Measurements from ENCODE around the gene ERICH3.
A peak's percentile ranks its signal among the peaks of the same experiment; 100 is the strongest.

ERICH3 gene

GRCh38 chr1:74587888-74588287, 85.7 kb downstream of the ERICH3 start:
- DNase-seq: no peak

- no peak for DNase-seq
Measured at GRCh38 chr1:74586253-74586897, 87.2 kb downstream of the ERICH3 start.

GRCh38 chr1:74584185-74584584, 89.4 kb downstream of the ERICH3 start:
- no peak for DNase-seq

- DNase-seq: no peak
Measured at GRCh38 chr1:74583397-74583796, 90.2 kb downstream of the ERICH3 start.

GRCh38 chr1:74579425-74579824, 94.2 kb downstream of the ERICH3 start:
- peak; percentile 3 for DNase-seq

GRCh38 chr1:74578101-74578500, 95.5 kb downstream of the ERICH3 start:
- no peak for DNase-seq

GRCh38 chr1:74571891-74572290, 101.7 kb downstream of the ERICH3 start:
- DNase-seq: no peak

GRCh38 chr1:74571493-74571800, 102.1 kb downstream of the ERICH3 start:
- no peak for DNase-seq

- DNase-seq: no peak
Measured at GRCh38 chr1:74570797-74571492, 102.6 kb downstream of the ERICH3 start.

- DNase-seq: no peak
Measured at GRCh38 chr1:74549932-74550331, 123.7 kb downstream of the ERICH3 start.

GRCh38 chr1:74548961-74549750, 124.4 kb downstream of the ERICH3 start:
- DNase-seq: no peak

GRCh38 chr1:74545821-74546220, 127.8 kb downstream of the ERICH3 start:
- DNase-seq: no peak

GRCh38 chr1:74534241-74534640, 139.4 kb downstream of the ERICH3 start:
- no peak for DNase-seq

- no peak for DNase-seq
Measured at GRCh38 chr1:74531796-74532195, 141.8 kb downstream of the ERICH3 start.

- DNase-seq: no peak
Measured at GRCh38 chr1:74530892-74531291, 142.7 kb downstream of the ERICH3 start.

- no peak for DNase-seq
Measured at GRCh38 chr1:74528123-74528522, 145.5 kb downstream of the ERICH3 start.

- DNase-seq: no peak
Measured at GRCh38 chr1:74526708-74527107, 146.9 kb downstream of the ERICH3 start.

GRCh38 chr1:74523873-74524480, 149.6 kb downstream of the ERICH3 start:
- DNase-seq: no peak

GRCh38 chr1:74522148-74522547, 151.4 kb downstream of the ERICH3 start:
- DNase-seq: no peak

Measured in CD4-positive, alpha-beta T cell treated with Interleukin-21 for 1 hour (primary cell).